ENCODE data around the gene USP24.

USP24 gene

DNA sequence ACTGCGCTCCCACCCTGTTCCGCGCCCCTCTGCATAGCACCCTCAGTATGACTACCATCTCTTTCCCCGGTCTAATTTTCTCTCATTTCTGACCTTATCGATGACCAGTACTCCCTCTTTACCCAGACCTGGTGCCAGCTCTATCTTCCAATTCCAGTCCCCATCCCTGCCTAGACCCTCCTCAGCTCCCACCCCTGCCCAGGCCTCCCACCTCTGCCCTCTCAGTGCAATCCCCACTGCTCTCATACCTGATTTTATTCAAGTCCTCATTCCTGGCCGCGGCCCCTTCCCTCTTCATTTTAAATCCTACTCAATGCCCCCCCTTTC is 1.3 kb downstream of the USP24 start:
- peak overlapping the region; percentile 84 to 99 (median 91) for H3K4me3 ChIP-seq (ENCODE audit: low read depth in 1 of 5, low read length in 5 of 5)
- peaks cover 6 to 76% (median 65%) of the 10 kb centered on the region in 5 donors for H3K4me1 ChIP-seq (ENCODE audit: control insufficient read depth in 5 of 5, insufficient read depth in 5 of 5, low read length in 5 of 5)
- H3K27ac ChIP-seq (ENCODE audit: low read depth, low read length): peak overlapping the region; percentile 97
- H3K36me3 ChIP-seq (ENCODE audit: control insufficient read depth in 5 of 5, insufficient read depth in 5 of 5, low read length in 5 of 5): no peaks in the 10 kb centered on the region
- H3K9me3 ChIP-seq (ENCODE audit: control insufficient read depth in 5 of 5, low read length in 5 of 5): no peaks in the 10 kb centered on the region
- peak overlapping the region; percentile 88 to 99 (median 96) for H3K9ac ChIP-seq (ENCODE audit: low read length in 5 of 5)
- no peaks in the 10 kb centered on the region for H3K27me3 ChIP-seq (ENCODE audit: control insufficient read depth in 5 of 5, insufficient read depth in 4 of 5, low read length in 5 of 5)

DNA sequence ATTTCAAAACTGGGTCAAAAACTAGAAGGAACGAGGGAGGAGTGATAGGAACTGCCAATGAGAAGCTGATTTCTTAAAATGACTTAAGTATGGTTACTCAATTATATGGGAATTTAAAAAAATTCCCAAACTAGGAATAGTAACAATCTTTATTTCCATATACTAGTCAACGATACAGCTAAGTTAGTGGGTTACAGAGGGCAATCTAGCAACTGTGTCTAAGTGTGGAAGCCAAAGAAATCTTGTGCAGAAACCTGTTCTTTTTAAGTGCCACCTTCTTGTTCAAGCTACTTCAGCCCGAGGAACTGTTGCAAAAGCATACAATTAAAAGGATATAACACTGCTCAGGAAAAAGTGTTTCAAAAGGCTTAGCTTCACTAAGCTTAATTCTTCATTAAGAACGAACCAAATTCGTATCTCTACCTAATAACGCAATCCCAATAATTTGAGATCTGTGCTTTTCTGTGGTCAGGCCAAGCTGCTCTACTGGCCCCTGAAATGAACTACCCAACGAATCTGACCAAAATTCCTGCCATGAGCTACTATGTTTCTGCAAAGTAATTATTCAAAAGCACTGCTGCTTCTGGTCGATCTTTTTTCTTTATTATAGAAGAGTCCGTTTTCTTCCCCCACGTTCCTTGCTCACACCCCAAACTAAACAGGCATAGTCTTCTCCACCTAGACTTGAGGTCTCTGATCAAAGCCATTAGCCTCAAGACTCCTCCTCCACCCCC is 1.8 kb downstream of the USP24 start:
- H3K36me3 ChIP-seq (ENCODE audit: control insufficient read depth in 5 of 5, insufficient read depth in 5 of 5, low read length in 5 of 5): no peaks in the 10 kb centered on the region
- no peaks in the 10 kb centered on the region for H3K9me3 ChIP-seq (ENCODE audit: control insufficient read depth in 5 of 5, low read length in 5 of 5)
- H3K27me3 ChIP-seq (ENCODE audit: control insufficient read depth in 5 of 5, insufficient read depth in 4 of 5, low read length in 5 of 5): no peaks in the 10 kb centered on the region
- H3K4me1 ChIP-seq (ENCODE audit: control insufficient read depth in 5 of 5, insufficient read depth in 5 of 5, low read length in 5 of 5): peaks cover 6 to 78% (median 66%) of the 10 kb centered on the region in 5 donors
- H3K4me3 ChIP-seq (ENCODE audit: low read depth in 1 of 5, low read length in 5 of 5): peak overlapping the region; percentile 84 to 99 (median 91)
- H3K27ac ChIP-seq (ENCODE audit: low read depth, low read length): peak overlapping the region; percentile 97
- H3K9ac ChIP-seq (ENCODE audit: low read length in 5 of 5): peak overlapping the region; percentile 88 to 99 (median 96)

DNA sequence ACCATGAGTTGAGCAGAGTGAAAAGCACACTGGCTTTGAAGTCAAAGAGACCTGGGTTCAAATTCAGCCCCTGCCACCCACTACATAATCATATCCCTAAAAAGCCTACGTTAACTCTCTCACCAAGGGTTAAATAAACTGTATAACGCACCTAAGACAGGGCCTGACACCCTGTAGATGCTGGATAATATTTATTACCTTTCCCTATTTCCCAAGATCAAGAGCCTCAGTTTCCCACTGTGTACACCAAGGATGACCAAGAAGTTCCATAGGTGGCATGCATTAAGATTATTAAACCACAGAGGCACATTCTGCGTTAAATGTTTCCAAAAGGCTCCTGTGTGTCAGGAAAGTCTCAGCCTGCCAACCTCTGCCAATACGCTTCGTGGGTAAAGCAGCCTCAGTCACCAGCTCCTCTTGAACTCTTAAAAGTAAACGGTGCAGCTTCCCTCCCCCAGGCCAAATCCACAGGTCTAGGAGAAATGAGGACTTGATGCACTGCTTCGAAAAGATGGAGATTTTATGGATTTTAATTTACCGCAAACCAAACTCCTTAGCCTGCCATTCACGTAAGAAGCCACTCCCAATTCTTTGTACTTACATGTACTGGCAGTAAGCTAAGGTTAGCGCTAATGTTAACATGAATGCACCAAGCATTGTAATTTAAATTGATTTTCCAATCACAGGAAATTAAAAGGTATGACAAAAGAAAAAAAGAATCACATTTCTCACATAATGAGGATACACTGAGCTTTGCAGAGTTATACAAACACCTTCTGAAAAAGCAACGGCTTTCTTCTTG is 2.6 kb downstream of the USP24 start:
- Histone ChIP-seq H3K4me3 (ENCODE audit: low read depth in 1 of 5, low read length in 5 of 5) (peak overlapping the region; percentile 53 to 99 (median 89)), H3K9me3 (ENCODE audit: control insufficient read depth in 5 of 5, low read length in 5 of 5) (no peaks in the 10 kb centered on the region), H3K9ac (ENCODE audit: low read length in 5 of 5) (peak overlapping the region; percentile 42 to 99 (median 68)), H3K27ac (ENCODE audit: low read depth, low read length) (peak overlapping the region; percentile 97), H3K36me3 (ENCODE audit: control insufficient read depth in 5 of 5, insufficient read depth in 5 of 5, low read length in 5 of 5) (no peaks in the 10 kb centered on the region), H3K27me3 (ENCODE audit: control insufficient read depth in 5 of 5, insufficient read depth in 4 of 5, low read length in 5 of 5) (no peaks in the 10 kb centered on the region), H3K4me1 (ENCODE audit: control insufficient read depth in 5 of 5, insufficient read depth in 5 of 5, low read length in 5 of 5) (peaks cover 6 to 72% (median 63%) of the 10 kb centered on the region in 5 donors)

DNA sequence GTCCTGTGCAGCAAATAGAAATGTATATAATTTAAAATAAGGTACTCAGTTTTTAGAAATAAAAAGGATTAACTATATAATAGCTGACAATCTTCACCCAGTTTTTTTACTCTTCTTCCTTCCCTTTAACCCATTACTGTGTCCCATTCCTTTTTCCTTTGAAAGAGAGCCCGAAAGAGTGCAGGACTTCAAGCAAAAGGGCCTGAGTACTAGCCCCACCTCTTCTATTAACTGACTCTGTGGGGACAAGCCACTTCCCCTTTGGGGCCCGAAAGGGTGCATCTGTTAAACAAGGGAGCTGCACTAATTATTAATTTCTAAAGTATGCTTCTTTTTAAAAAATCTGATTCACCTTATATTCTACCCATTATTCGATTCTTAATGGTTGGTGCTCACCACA is 3.3 kb downstream of the USP24 start:
- Histone ChIP-seq H3K36me3 (ENCODE audit: control insufficient read depth in 5 of 5, insufficient read depth in 5 of 5, low read length in 5 of 5) (no peaks in the 10 kb centered on the region), H3K4me1 (ENCODE audit: control insufficient read depth in 5 of 5, insufficient read depth in 5 of 5, low read length in 5 of 5) (peaks cover 6 to 72% (median 66%) of the 10 kb centered on the region in 5 donors), H3K27me3 (ENCODE audit: control insufficient read depth in 5 of 5, insufficient read depth in 4 of 5, low read length in 5 of 5) (no peaks in the 10 kb centered on the region), H3K9me3 (ENCODE audit: control insufficient read depth in 5 of 5, low read length in 5 of 5) (no peaks in the 10 kb centered on the region), H3K27ac (ENCODE audit: low read depth, low read length) (peak overlapping the region; percentile 97), H3K9ac (ENCODE audit: low read length in 5 of 5) (peak overlapping the region in 4 of 5 donors; percentile 42 to 99 (median 70)), H3K4me3 (ENCODE audit: low read depth in 1 of 5, low read length in 5 of 5) (peak overlapping the region in 4 of 5 donors; percentile 53 to 99 (median 88))

DNA sequence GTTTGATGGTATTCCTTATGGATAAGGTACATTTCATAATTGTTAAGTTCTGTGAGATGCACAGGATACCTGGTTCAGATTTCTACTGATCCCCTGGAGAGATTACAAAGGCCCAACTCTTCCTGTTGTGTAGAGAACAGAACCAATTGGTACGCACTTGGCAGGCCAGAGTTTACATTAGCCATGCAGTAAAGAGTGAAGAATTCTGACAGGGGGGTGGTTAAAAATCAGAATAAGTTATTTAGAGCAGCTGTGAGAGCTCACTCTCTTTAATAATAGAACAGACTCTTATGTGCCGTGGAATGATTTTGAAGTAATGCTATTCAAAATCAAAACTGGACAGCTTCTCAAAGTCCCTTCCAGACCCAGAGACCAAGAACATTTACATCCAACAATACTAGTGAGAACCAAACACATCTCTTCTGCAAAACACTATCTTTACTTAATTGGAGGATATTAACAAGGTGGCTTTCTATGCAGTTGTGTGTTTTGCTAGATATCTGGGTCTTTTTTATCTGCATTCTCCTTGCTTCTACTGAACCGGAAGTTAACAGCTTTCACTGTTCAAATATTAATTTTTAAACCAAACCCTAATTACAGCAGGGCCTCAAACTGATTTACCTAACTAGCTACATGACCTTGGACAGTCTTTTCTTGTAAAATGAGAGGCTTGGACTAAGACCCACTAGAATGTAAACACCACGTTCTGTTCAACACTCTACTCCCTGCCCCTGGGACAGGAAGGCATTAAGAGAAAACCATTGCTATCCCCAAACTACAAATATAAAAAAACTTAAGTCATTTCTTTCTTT is 4.0 kb downstream of the USP24 start:
- H3K36me3 ChIP-seq (ENCODE audit: control insufficient read depth in 5 of 5, insufficient read depth in 5 of 5, low read length in 5 of 5): no peaks in the 10 kb centered on the region
- H3K27me3 ChIP-seq (ENCODE audit: control insufficient read depth in 5 of 5, insufficient read depth in 4 of 5, low read length in 5 of 5): no peaks in the 10 kb centered on the region
- no peaks in the 10 kb centered on the region for H3K9me3 ChIP-seq (ENCODE audit: control insufficient read depth in 5 of 5, low read length in 5 of 5)
- H3K4me3 ChIP-seq (ENCODE audit: low read depth in 1 of 5, low read length in 5 of 5): peak overlapping the region in 4 of 5 donors; percentile 7 to 35 (median 24)
- H3K27ac ChIP-seq (ENCODE audit: low read depth, low read length): peak overlapping the region; percentile 97
- H3K4me1 ChIP-seq (ENCODE audit: control insufficient read depth in 5 of 5, insufficient read depth in 5 of 5, low read length in 5 of 5): peaks cover 4 to 75% (median 70%) of the 10 kb centered on the region in 5 donors
- H3K9ac ChIP-seq (ENCODE audit: low read length in 5 of 5): peak overlapping the region in 4 of 5 donors; percentile 17 to 99 (median 53)

DNA sequence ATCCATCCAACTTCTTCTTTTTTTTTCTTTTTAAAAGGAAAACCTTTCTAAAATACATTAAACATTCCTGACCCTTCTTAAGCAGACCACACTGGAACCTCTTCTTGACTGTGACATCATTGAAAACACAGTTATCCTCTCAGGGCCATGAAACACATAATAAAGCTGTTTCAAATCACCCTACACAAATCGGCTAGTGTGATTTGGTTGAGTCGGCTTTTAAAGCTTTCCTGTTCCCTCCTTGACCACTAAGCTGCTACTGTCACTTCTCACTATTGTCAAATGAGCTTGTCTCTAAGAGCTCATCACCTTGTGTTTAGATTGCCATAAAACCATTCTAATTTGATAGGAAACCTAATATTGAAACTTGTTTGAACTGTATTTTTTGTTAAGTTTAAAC is 5.9 kb downstream of the USP24 start:
- Histone ChIP-seq H3K36me3 (ENCODE audit: control insufficient read depth in 5 of 5, insufficient read depth in 5 of 5, low read length in 5 of 5) (no peaks in the 10 kb centered on the region), H3K27me3 (ENCODE audit: control insufficient read depth in 5 of 5, insufficient read depth in 4 of 5, low read length in 5 of 5) (no peaks in the 10 kb centered on the region), H3K27ac (ENCODE audit: low read depth, low read length) (peak overlapping the region; percentile 97), H3K4me1 (ENCODE audit: control insufficient read depth in 5 of 5, insufficient read depth in 5 of 5, low read length in 5 of 5) (peaks cover 2 to 89% (median 82%) of the 10 kb centered on the region in 5 donors), H3K9ac (ENCODE audit: low read length in 5 of 5) (peak overlapping the region in 1 of 5 donors; percentile 51), H3K4me3 (ENCODE audit: low read depth in 1 of 5, low read length in 5 of 5) (no peak overlapping the region), H3K9me3 (ENCODE audit: control insufficient read depth in 5 of 5, low read length in 5 of 5) (no peaks in the 10 kb centered on the region)

DNA sequence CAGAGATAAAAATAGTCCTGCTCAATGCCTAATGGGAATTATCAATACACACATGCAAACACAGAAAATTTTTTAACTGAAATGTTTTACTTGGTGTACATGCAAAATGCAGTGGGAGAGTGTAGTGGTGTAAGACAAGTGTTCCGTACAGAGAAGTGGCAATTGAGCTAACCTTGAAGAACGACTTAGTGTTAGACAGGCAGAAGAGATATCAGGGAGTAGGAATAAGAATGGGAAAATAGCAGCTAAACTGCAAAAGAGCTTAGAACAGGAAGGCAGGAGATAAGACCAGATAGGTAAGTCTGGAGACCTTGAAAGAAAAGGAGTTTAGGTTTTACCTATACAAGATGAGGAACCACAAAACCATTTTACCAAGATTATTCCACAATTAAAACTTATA is 9.0 kb downstream of the USP24 start:
- Histone ChIP-seq H3K4me1 (ENCODE audit: control insufficient read depth in 5 of 5, insufficient read depth in 5 of 5, low read length in 5 of 5) (peaks cover 0 to 71% (median 59%) of the 10 kb centered on the region in 5 donors), H3K36me3 (ENCODE audit: control insufficient read depth in 5 of 5, insufficient read depth in 5 of 5, low read length in 5 of 5) (no peaks in the 10 kb centered on the region), H3K9me3 (ENCODE audit: control insufficient read depth in 5 of 5, low read length in 5 of 5) (no peaks in the 10 kb centered on the region), H3K9ac (ENCODE audit: low read length in 5 of 5) (no peak overlapping the region), H3K27ac (ENCODE audit: low read depth, low read length) (peak overlapping the region; percentile 95), H3K27me3 (ENCODE audit: control insufficient read depth in 5 of 5, insufficient read depth in 4 of 5, low read length in 5 of 5) (no peaks in the 10 kb centered on the region), H3K4me3 (ENCODE audit: low read depth in 1 of 5, low read length in 5 of 5) (no peak overlapping the region)

DNA sequence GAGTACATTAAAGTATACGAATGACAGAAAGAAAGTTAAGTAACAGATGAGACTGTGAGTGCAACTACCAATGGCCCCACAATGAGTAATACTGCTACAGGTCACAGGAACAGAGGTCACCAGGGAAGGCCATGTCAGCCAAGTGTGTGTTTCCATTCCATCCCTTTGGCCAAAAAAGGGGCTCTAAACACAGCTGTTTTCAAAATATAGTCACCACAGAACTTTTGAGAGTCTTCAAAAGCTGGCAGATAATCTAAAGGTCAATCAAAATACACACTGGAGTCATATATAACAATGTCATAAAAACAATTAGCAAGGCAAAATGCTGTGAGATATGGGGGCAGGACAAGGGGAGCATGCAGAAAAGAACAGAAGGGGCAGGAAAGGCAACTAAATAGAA is 10.2 kb downstream of the USP24 start:
- Histone ChIP-seq H3K4me1 (ENCODE audit: control insufficient read depth in 5 of 5, insufficient read depth in 5 of 5, low read length in 5 of 5) (peaks cover 0 to 59% (median 51%) of the 10 kb centered on the region in 5 donors), H3K9ac (ENCODE audit: low read length in 5 of 5) (peak overlapping the region in 2 of 5 donors; percentile 47 to 57), H3K27me3 (ENCODE audit: control insufficient read depth in 5 of 5, insufficient read depth in 4 of 5, low read length in 5 of 5) (no peaks in the 10 kb centered on the region), H3K9me3 (ENCODE audit: control insufficient read depth in 5 of 5, low read length in 5 of 5) (no peaks in the 10 kb centered on the region), H3K4me3 (ENCODE audit: low read depth in 1 of 5, low read length in 5 of 5) (no peak overlapping the region), H3K36me3 (ENCODE audit: control insufficient read depth in 5 of 5, insufficient read depth in 5 of 5, low read length in 5 of 5) (no peaks in the 10 kb centered on the region), H3K27ac (ENCODE audit: low read depth, low read length) (peak overlapping the region; percentile 95)

DNA sequence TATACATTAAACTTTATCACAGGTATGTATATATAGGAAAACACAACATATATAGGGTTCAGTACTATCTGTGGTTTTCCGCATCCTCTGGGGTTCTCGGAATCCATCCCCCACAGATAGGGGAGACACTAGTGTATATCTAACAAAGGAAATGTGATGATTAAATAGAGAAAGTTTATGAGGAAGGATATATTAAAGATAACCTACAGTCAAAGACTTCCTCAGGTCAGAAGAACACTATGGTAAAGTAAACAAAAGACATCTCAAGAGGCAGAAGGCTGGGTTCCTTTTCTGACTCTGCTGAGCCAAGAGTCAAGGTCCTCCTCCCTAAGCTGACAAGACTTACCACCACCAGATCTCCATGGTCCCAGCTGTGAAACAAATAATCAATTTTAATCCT is 12.1 kb downstream of the USP24 start:
- H3K4me3 ChIP-seq (ENCODE audit: low read depth in 1 of 5, low read length in 5 of 5): no peak overlapping the region
- peak overlapping the region in 2 of 5 donors; percentile 0 to 45 for H3K9ac ChIP-seq (ENCODE audit: low read length in 5 of 5)
- H3K27me3 ChIP-seq (ENCODE audit: control insufficient read depth in 5 of 5, insufficient read depth in 4 of 5, low read length in 5 of 5): no peaks in the 10 kb centered on the region
- H3K36me3 ChIP-seq (ENCODE audit: control insufficient read depth in 5 of 5, insufficient read depth in 5 of 5, low read length in 5 of 5): peaks cover 0 to 5% (median 0%) of the 10 kb centered on the region in 5 donors
- peak overlapping the region; percentile 95 for H3K27ac ChIP-seq (ENCODE audit: low read depth, low read length)
- H3K9me3 ChIP-seq (ENCODE audit: control insufficient read depth in 5 of 5, low read length in 5 of 5): no peaks in the 10 kb centered on the region
- H3K4me1 ChIP-seq (ENCODE audit: control insufficient read depth in 5 of 5, insufficient read depth in 5 of 5, low read length in 5 of 5): peaks cover 0 to 46% (median 40%) of the 10 kb centered on the region in 5 donors
